Fibroblast of skin of left biceps (primary cell): ENCODE measurements around the gene FREM1.

Experiments
- DNase-seq, 2 experiments: peaks; one replicate each; pipeline ENCODE4 v3.0.0-alpha.2; 2013; ENCODE audit warnings: low read depth in 2 of 2

FREM1 gene

GRCh38 chr9:14869671-14870070, 40.6 kb downstream of the FREM1 start:
- DNase-seq: no peak

- DNase-seq: no peak
These were observed 41.2 kb downstream of the FREM1 start for GRCh38 chr9:14868772-14869583.

- no peak for DNase-seq
These were observed 41.8 kb downstream of the FREM1 start for GRCh38 chr9:14868418-14868771.

GRCh38 chr9:14866200-14866749, 44.0 kb downstream of the FREM1 start:
- DNase-seq: no peak

GRCh38 chr9:14864309-14864708, 45.9 kb downstream of the FREM1 start:
- no peak for DNase-seq

- no peak for DNase-seq
These were observed 46.8 kb downstream of the FREM1 start for GRCh38 chr9:14863402-14863801.

- no peak for DNase-seq
These were observed 52.6 kb downstream of the FREM1 start for GRCh38 chr9:14857449-14858305.

- DNase-seq: no peak
These were observed 60.4 kb downstream of the FREM1 start for GRCh38 chr9:14849851-14850250.

GRCh38 chr9:14849296-14849695, 60.9 kb downstream of the FREM1 start:
- DNase-seq: no peak

GRCh38 chr9:14846871-14847311, 63.3 kb downstream of the FREM1 start:
- peak in 1 of 2 experiments; percentile 4 for DNase-seq

- no peak for DNase-seq
These were observed 67.1 kb downstream of the FREM1 start for GRCh38 chr9:14843163-14843562.

- no peak for DNase-seq
These were observed 68.0 kb downstream of the FREM1 start for GRCh38 chr9:14842269-14842668.

- no peak for DNase-seq
These were observed 71.5 kb downstream of the FREM1 start for GRCh38 chr9:14838701-14839100.

- DNase-seq: no peak
These were observed 73.3 kb downstream of the FREM1 start for GRCh38 chr9:14836885-14837284.

- DNase-seq: no peak
These were observed 78.6 kb downstream of the FREM1 start for GRCh38 chr9:14831661-14832060.

- DNase-seq: no peak
These were observed 79.2 kb downstream of the FREM1 start for GRCh38 chr9:14831074-14831473.

- DNase-seq: no peak
These were observed 80.2 kb downstream of the FREM1 start for GRCh38 chr9:14830057-14830456.

GRCh38 chr9:14829204-14829603, 81.0 kb downstream of the FREM1 start:
- no peak for DNase-seq

- DNase-seq: no peak
These were observed 82.4 kb downstream of the FREM1 start for GRCh38 chr9:14827805-14828204.

GRCh38 chr9:14824481-14824880, 85.7 kb downstream of the FREM1 start:
- no peak for DNase-seq

- no peak for DNase-seq
These were observed 86.4 kb downstream of the FREM1 start for GRCh38 chr9:14823800-14824199.

- DNase-seq: no peak
These were observed 87.6 kb downstream of the FREM1 start for GRCh38 chr9:14822666-14823065.

- no peak for DNase-seq
These were observed 91.0 kb downstream of the FREM1 start for GRCh38 chr9:14819183-14819582.
